Stomach (tissue), 4 donors: Measurements from ENCODE around the gene USP10.

Experiments used
- CTCF ChIP-seq, 7 experiments: fragments of 450-650 bp in 4 of 7; fragments of 200-600 bp in 3 of 7; sonication (generic) in 3 of 7; IDR thresholded peaks; one replicate each; pipeline ENCODE4 v1.5.1; 2016 to 2019; ENCODE audit warnings: antibody characterized with exemption in 7 of 7, control low read depth in 2 of 7, mild to moderate bottlenecking in 1 of 7
- EP300 ChIP-seq: sonication (generic); formaldehyde crosslinking; IDR thresholded peaks from one replicate; pipeline ENCODE4 v1.6.1; 2017; ENCODE audit warnings: antibody characterized with exemption
- POLR2A ChIP-seq, 4 donors: fragments of 450-650 bp; IDR thresholded peaks; one replicate each; pipeline ENCODE4 v1.6.1; 2016; ENCODE audit warnings: antibody characterized with exemption in 4 of 4, control low read depth in 2 of 4, mild to moderate bottlenecking in 1 of 4, moderate library complexity in 1 of 4
- POLR2AphosphoS5 ChIP-seq, 3 donors: sonication (generic); formaldehyde crosslinking; IDR thresholded peaks; one replicate each; pipeline ENCODE4 v1.6.1; 2016; ENCODE audit warnings: antibody characterized with exemption in 3 of 3

DNA sequence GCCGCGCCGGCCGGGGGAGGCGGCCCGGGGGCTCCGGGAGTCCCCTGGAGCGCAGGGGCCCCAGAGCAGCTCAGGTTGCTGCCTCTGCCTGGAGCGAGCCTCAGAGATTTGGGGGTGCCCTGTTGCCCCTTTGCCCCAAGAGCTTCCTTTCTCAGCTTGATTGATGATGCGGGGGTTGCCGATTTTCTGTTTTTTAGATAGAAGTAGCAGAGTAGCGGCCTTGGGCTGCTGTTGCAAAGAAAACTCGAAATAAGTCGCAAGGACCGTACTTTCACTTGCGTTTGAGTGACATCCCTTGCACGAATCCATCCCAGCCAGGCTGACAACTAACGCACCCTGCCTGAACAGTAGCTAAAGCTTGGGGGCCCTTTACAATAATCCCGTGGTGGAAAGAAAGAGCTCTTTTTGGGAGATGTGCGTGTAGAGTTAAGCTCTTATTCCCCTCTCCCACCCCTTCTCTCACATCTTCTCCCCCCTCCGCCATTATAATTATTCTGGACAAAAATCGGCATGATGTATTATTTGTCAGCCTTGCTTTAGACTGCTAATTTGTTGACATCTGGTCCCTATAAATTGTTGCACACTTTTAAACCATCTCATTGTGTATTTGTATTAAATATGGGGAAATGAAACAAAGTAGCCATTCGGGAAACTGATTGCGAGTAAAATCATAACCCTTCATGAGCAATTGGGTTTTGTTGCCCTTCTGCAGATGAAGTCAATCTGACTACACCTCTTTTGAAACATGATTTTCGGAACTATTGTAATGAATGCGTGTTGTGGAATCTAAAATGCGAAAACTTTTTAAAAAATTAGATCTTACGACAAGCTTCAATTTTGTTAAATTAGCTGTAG, 873 bp downstream of the USP10 start:
- no peak for TF ChIP-seq CTCF (IDR thresholded peaks at IDR 0.05)
- no peak for TF ChIP-seq POLR2AphosphoS5 (IDR thresholded peaks at IDR 0.05)
- TF ChIP-seq POLR2A (IDR thresholded peaks at IDR 0.05), result no peak
- no peak for TF ChIP-seq EP300
